ENCODE measurements around the gene NEU4. TPM values are rescaled to one million over a fixed set of nuclear protein-coding genes. Genes with fewer than 3 reads are reported as not detected.

Gene NEU4
- total RNA-seq, 1 donor from 2014 or later, result not detected

GRCh38 chr2:241793385-241793784, 15.6 kb upstream of the NEU4 start:
- no peak for TF ChIP-seq CTCF (IDR thresholded peaks at IDR 0.05; ENCODE audit: insufficient read depth, low read length, poor library complexity, severe bottlenecking)

GRCh38 chr2:241794250-241794823, 14.7 kb upstream of the NEU4 start:
- DNase-seq (ENCODE audit: low read depth), result no peak
- TF ChIP-seq CTCF (IDR thresholded peaks at IDR 0.05; ENCODE audit: insufficient read depth, low read length, poor library complexity, severe bottlenecking), result no peak
- Histone ChIP-seq H3K27me3 (ENCODE audit: control insufficient read depth, insufficient read depth, low read length) (peaks cover 7% of the 10 kb centered on the region), H3K4me3 (ENCODE audit: low read depth, low read length) (no peak overlapping the region), H3K36me3 (ENCODE audit: control insufficient read depth, insufficient read depth, low read length) (no peaks in the 10 kb centered on the region)

More at GRCh38 chr2:241793385-241793784, 15.6 kb upstream of the NEU4 start:
- H3K4me3 ChIP-seq (ENCODE audit: low read depth, low read length), result no peak overlapping the region
- H3K36me3 ChIP-seq (ENCODE audit: control insufficient read depth, insufficient read depth, low read length), result no peaks in the 10 kb centered on the region
- no peak for DNase-seq (ENCODE audit: low read depth)
- H3K27me3 ChIP-seq (ENCODE audit: control insufficient read depth, insufficient read depth, low read length), result peaks cover 7% of the 10 kb centered on the region

DNA sequence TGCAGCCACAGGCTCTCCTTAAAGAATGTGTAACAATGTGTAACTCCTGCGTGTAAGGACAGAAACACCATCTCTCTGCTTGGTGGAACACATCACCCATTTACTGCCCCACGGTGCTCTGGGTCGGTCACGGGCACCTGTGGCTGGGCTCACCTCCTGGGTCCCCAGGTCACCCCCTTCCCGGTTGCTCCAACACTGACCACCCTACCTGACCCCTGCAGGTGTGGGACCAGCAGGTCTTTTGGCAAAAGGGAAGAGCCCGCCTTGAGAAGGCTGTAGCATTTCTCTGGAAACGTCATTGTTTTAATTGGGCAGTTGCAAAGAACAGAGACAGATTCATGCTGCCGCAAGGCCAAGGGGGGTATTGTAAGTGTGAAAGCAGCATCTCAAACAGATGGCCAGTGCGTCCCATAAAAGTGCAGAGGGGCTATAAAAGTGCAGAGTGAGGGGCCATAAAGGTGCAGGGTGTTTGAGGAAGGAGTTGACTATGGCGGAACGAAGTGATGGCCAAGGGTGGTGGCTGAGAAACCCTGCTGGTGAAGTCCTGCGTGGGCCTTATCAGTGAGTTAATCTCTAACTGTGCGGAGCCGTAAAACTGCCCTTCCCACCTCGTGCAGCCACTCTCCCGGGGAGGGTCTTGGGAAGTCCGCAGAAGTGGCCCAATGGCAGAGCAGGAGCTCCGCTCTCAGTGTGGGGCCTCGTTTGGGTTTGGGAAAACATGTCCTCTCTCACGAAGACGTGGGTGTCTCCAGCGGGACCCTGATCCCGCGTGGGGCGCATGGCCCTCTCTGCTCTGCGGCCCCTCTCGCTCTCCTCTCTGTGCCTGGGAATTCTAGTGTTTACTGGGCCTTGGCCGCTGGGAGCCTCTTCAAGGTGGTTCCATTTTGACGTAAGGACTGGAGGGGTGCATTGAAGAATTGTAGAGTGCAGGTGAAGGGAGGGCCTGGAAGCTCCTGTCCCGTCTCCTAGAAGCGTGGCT, 13.7 kb upstream of the NEU4 start:
- no peak for TF ChIP-seq CTCF (IDR thresholded peaks at IDR 0.05; ENCODE audit: insufficient read depth, low read length, poor library complexity, severe bottlenecking)
- H3K27me3 ChIP-seq (ENCODE audit: control insufficient read depth, insufficient read depth, low read length), result peaks cover 7% of the 10 kb centered on the region
- DNase-seq (ENCODE audit: low read depth), result no peak
- H3K36me3 ChIP-seq (ENCODE audit: control insufficient read depth, insufficient read depth, low read length), result no peaks in the 10 kb centered on the region
- H3K4me3 ChIP-seq (ENCODE audit: low read depth, low read length), result no peak overlapping the region

DNA sequence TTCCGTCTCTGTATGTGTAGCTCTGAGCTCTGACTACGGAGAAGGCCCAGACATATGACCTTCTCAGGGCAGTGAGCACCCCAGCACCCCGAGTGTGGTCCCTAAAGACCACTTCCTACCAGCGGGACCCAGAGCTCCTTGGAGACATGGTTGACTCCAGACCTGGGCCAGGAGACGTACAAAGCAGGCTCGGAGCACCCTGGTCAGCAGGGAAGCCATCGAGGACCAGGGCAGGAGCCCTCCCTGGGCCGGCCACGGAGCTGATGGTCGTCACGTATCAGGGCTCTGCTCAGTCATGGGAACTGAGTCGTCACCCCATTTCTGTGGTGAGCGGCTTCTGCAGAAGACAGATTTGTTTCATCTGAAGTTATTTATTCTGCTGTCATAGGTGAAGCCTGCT, 12.8 kb upstream of the NEU4 start:
- no peak for TF ChIP-seq CTCF (IDR thresholded peaks at IDR 0.05; ENCODE audit: insufficient read depth, low read length, poor library complexity, severe bottlenecking)
- Histone ChIP-seq H3K27me3 (ENCODE audit: control insufficient read depth, insufficient read depth, low read length) (peaks cover 7% of the 10 kb centered on the region), H3K36me3 (ENCODE audit: control insufficient read depth, insufficient read depth, low read length) (no peaks in the 10 kb centered on the region), H3K4me3 (ENCODE audit: low read depth, low read length) (no peak overlapping the region)
- no peak for DNase-seq (ENCODE audit: low read depth)

DNA sequence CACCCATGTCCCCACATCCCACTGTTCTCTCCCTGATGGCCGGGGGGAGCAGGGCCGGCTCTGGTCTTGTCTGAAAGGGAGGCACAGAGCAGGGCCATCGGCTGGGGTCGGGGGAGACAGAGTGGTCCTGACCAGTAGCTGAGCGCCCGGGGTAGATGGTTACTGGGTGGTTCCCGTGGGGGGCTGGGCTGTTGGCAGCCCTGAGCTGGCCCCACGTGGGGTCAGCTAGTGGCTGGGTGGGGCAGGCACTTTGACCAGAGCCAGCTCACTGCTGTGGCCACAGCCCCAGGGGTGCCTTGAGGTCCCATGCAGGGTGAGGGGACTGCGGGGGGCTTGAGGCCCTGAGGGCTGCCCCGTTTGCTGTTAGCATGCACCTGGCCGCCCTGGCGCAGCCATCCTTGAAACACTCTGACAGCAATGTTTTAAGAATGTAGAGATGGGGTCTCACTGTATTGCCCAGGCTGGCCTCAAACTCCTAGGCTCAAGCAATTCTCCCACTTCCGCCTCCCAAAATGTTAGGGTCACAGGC, 12.3 kb upstream of the NEU4 start:
- DNase-seq (ENCODE audit: low read depth), result no peak
- peaks cover 12% of the 10 kb centered on the region for H3K27me3 ChIP-seq (ENCODE audit: control insufficient read depth, insufficient read depth, low read length)
- no peak for TF ChIP-seq CTCF (IDR thresholded peaks at IDR 0.05; ENCODE audit: insufficient read depth, low read length, poor library complexity, severe bottlenecking)
- no peak overlapping the region for H3K4me3 ChIP-seq (ENCODE audit: low read depth, low read length)
- no peaks in the 10 kb centered on the region for H3K36me3 ChIP-seq (ENCODE audit: control insufficient read depth, insufficient read depth, low read length)

Measured in kidney epithelial cell (primary cell).